Loucy (cell line): ENCODE results near the gene IQSEC1.

Source experiments
- H2AFZ ChIP-seq: fragments of 200-600 bp; sonication (generic); 2 replicates; pipeline ENCODE4 v1.6.0; 2016; ENCODE audit warnings: antibody characterized with exemption, mild to moderate bottlenecking, low read length, moderate library complexity
- H3F3A ChIP-seq: fragments of 200-600 bp; 2 replicates; pipeline ENCODE4 v1.6.0; 2016; ENCODE audit warnings: antibody characterized with exemption, low read depth, mild to moderate bottlenecking
- H3K27me3 ChIP-seq: fragments of 200-600 bp; sonication (generic); 2 replicates; pipeline ENCODE4 v1.6.1; 2014; ENCODE audit warnings: low read length, mild to moderate bottlenecking; ENCODE audit not compliant: insufficient read depth, poor library complexity, severe bottlenecking
- H3K36me3 ChIP-seq: fragments of 200-600 bp; sonication (generic); 2 replicates; pipeline ENCODE4 v1.6.1; 2016; ENCODE audit warnings: low read length; ENCODE audit not compliant: insufficient read depth
- H3K4me1 ChIP-seq: fragments of 200-600 bp; sonication (generic); 2 replicates; pipeline ENCODE4 v1.5.1; 2014; ENCODE audit warnings: low read length, mild to moderate bottlenecking; ENCODE audit not compliant: insufficient read depth, poor library complexity, severe bottlenecking
- H3K4me2 ChIP-seq: fragments of 200-600 bp; sonication (generic); 2 replicates; pipeline ENCODE4 v1.6.0; 2014; ENCODE audit warnings: antibody characterized with exemption, low read length, low read depth, mild to moderate bottlenecking; ENCODE audit not compliant: poor library complexity, severe bottlenecking
- H3K4me3 ChIP-seq: fragments of 200-600 bp; sonication (generic); 2 replicates; pipeline ENCODE4 v1.5.1; 2014; ENCODE audit warnings: low read length, mild to moderate bottlenecking, mixed read lengths; ENCODE audit not compliant: poor library complexity, severe bottlenecking
- H3K79me2 ChIP-seq: fragments of 200-600 bp; sonication (generic); 2 replicates; pipeline ENCODE4 v1.6.1; 2014; ENCODE audit warnings: low read length; ENCODE audit not compliant: insufficient read depth
- H3K9ac ChIP-seq: fragments of 200-600 bp; sonication (generic); 2 replicates; pipeline ENCODE4 v1.6.0; 2014; ENCODE audit warnings: mild to moderate bottlenecking, low read depth, low read length, moderate library complexity; ENCODE audit not compliant: poor library complexity, severe bottlenecking
- H3K9me2 ChIP-seq: fragments of 200-600 bp; sonication (generic); replicated peaks from 2 replicates; pipeline ENCODE4 v1.6.1; 2016; ENCODE audit warnings: low read depth, low read length, mixed read lengths
- H3K9me3 ChIP-seq: fragments of 200-600 bp; sonication (generic); 2 replicates; pipeline ENCODE4 v1.6.1; 2014; ENCODE audit warnings: mild to moderate bottlenecking, antibody characterized with exemption, low read length, low read depth; ENCODE audit not compliant: insufficient read depth
- H4K20me1 ChIP-seq: fragments of 200-600 bp; sonication (generic); 2 replicates; pipeline ENCODE4 v1.6.0; 2014; ENCODE audit warnings: antibody characterized with exemption, low read length, mild to moderate bottlenecking; ENCODE audit not compliant: insufficient read depth, poor library complexity, severe bottlenecking
- EZH2phosphoT487 ChIP-seq: fragments of 200-600 bp; IDR thresholded peaks from 2 replicates; pipeline ENCODE4 v1.6.1; 2018; ENCODE audit warnings: antibody characterized with exemption, mild to moderate bottlenecking, moderate library complexity, borderline replicate concordance
- TF ChIP-seq, protein P1 (sequence below): fragments of 200-600 bp; sonication (generic); conservative IDR thresholded peaks from 2 replicates; pipeline ENCODE4 v1.5.1; 2014; ENCODE audit warnings: mild to moderate bottlenecking, antibody characterized with exemption, low read length

The IQSEC1 gene

DNA sequence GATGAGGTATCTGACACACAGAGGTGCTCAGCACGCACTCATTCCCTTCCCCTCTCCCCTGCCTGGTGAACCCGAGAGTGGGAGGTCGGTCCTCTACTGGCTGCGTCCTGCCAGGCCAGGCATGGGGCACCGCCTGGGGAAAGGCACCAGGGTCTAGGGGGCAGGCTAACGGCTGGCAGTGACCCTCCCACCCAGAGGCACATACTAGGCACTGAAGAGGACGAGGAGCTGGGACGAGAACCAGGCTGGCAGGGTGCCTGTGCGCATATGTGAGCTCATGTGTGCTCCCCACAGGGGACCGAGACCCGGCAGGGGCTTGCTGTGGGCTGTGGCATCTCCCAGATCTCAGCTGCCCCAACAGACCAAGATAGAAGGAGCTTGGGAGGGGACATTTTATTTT is 86.7 kb downstream of the IQSEC1 start:
- peaks cover 3% of the 10 kb centered on the region for H4K20me1 ChIP-seq
- H3K79me2 ChIP-seq = peaks cover 69% of the 10 kb centered on the region; the same call in 1 of the 2 replicates
- peaks cover 8% of the 10 kb centered on the region for H3F3A ChIP-seq
- H3K4me2 ChIP-seq = no peak overlapping the region
- H3K9me3 ChIP-seq = no peaks in the 10 kb centered on the region
- TF ChIP-seq, protein P1, sequence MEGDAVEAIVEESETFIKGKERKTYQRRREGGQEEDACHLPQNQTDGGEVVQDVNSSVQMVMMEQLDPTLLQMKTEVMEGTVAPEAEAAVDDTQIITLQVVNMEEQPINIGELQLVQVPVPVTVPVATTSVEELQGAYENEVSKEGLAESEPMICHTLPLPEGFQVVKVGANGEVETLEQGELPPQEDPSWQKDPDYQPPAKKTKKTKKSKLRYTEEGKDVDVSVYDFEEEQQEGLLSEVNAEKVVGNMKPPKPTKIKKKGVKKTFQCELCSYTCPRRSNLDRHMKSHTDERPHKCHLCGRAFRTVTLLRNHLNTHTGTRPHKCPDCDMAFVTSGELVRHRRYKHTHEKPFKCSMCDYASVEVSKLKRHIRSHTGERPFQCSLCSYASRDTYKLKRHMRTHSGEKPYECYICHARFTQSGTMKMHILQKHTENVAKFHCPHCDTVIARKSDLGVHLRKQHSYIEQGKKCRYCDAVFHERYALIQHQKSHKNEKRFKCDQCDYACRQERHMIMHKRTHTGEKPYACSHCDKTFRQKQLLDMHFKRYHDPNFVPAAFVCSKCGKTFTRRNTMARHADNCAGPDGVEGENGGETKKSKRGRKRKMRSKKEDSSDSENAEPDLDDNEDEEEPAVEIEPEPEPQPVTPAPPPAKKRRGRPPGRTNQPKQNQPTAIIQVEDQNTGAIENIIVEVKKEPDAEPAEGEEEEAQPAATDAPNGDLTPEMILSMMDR = no peak
- no peak for TF ChIP-seq EZH2phosphoT487
- H2AFZ ChIP-seq = no peak overlapping the region
- H3K9me2 ChIP-seq = no peaks in the 10 kb centered on the region
- no peak overlapping the region for H3K4me3 ChIP-seq
- no peaks in the 10 kb centered on the region for H3K36me3 ChIP-seq
- no peaks in the 10 kb centered on the region for H3K27me3 ChIP-seq
- H3K4me1 ChIP-seq = peaks cover 29% of the 10 kb centered on the region
- no peak overlapping the region for H3K9ac ChIP-seq

DNA sequence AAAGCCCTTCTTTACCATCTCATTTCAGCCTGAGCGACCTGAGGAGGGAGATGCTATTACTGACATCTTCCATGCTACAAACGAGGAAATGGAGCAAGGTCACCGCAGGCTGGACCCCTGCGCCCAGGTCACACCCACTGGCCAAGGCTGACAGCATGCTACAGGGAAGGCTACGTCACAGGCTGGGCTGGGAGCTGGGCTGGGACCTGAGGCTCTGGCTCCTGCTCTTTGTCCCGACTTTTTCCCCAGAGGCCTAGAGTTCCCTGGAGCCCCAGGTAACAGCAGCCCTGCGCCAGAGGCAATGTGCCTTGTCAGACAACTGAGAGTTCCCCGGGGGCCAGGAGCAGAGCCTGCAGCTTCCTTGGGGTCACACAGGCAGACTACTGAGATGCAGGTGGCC is 87.2 kb downstream of the IQSEC1 start:
- H3K9ac ChIP-seq = no peak overlapping the region
- peaks cover 68% of the 10 kb centered on the region; the same call in 1 of the 2 replicates for H3K79me2 ChIP-seq
- H3K27me3 ChIP-seq = no peaks in the 10 kb centered on the region
- H3K36me3 ChIP-seq = no peaks in the 10 kb centered on the region
- no peak overlapping the region for H2AFZ ChIP-seq
- H3K9me2 ChIP-seq = no peaks in the 10 kb centered on the region
- TF ChIP-seq EZH2phosphoT487 = no peak
- no peak overlapping the region for H3K4me3 ChIP-seq
- H3K4me2 ChIP-seq = no peak overlapping the region
- peaks cover 34% of the 10 kb centered on the region for H3K4me1 ChIP-seq
- H3F3A ChIP-seq = peaks cover 8% of the 10 kb centered on the region
- no peaks in the 10 kb centered on the region for H3K9me3 ChIP-seq
- H4K20me1 ChIP-seq = no peaks in the 10 kb centered on the region

DNA sequence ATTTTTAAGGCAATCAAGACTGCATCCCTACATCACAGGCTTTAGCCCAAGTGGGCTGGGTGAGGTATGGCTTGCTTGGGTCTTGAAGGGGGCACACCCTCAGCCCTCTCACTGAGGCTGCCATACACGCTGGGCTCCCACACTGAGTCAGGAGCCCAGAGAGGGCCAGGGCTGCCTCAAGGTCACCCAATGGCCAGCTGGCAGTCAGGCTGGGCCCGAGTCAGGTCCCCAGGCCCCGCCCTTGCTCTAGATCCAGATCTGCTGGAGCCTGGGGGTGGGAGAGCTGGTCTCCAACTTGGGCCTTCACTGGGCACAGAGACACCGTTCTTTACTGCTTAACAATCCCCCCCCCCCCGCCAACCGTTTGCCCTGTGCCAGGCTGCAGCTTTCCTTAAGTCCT is 88.1 kb downstream of the IQSEC1 start:
- TF ChIP-seq, protein P1 = no peak
- TF ChIP-seq EZH2phosphoT487 = no peak
- H3K36me3 ChIP-seq = no peaks in the 10 kb centered on the region
- no peaks in the 10 kb centered on the region for H3K9me3 ChIP-seq
- H3F3A ChIP-seq = peaks cover 8% of the 10 kb centered on the region
- H3K9ac ChIP-seq = no peak overlapping the region
- peaks cover 68% of the 10 kb centered on the region for H3K79me2 ChIP-seq
- no peaks in the 10 kb centered on the region for H3K27me3 ChIP-seq
- H4K20me1 ChIP-seq = no peaks in the 10 kb centered on the region
- no peak overlapping the region for H2AFZ ChIP-seq
- peaks cover 43% of the 10 kb centered on the region for H3K4me1 ChIP-seq
- H3K4me2 ChIP-seq = no peak overlapping the region
- H3K9me2 ChIP-seq = no peaks in the 10 kb centered on the region
- H3K4me3 ChIP-seq = no peak overlapping the region

DNA sequence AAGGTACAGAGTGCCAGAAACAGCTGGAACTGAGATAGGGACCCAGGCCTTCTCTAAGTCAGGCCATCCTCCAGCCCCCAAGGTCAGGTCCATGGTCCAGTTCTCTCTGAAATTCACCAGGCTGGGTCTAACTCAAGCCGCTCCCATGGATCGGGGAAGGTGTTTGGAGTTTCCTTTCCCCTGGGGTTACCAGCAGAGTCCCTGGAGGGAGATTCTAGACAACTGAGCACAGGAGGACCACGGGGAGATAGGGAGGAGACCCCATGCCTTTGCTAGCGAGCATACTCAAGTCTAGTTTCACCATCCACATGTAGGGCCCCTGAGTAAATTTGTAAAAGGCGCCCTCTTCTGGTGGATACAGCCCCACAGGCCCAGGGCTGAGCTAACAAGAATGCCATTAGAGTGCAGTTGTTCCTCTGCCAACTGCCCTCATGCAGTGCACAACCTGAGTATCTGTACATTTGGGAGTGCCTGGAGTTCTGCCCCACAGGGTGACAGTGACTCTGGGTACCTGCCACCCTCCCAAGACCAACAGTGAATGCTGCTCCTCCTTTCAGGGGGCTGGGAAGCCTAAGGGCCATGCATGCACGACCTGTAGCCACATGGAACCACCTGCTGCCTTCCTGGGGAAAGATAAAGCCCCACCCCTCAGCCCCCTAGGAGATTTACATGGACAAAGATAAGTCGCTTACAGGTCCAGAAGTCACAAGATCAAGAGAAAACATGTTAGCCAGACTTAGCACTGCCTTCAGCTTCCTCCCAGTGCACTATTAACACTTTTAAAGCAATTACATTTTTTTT is 89.0 kb downstream of the IQSEC1 start:
- H3K9me3 ChIP-seq = no peaks in the 10 kb centered on the region
- H2AFZ ChIP-seq = no peak overlapping the region
- peak overlapping the region; percentile 62 for H3K9ac ChIP-seq
- peaks cover 69% of the 10 kb centered on the region for H3K79me2 ChIP-seq
- H3K4me2 ChIP-seq = peak overlapping the region; percentile 80
- peak overlapping the region; percentile 62 for H3K4me3 ChIP-seq
- H4K20me1 ChIP-seq = no peaks in the 10 kb centered on the region
- no peaks in the 10 kb centered on the region; the same call in 1 of the 2 replicates for H3K36me3 ChIP-seq
- H3K4me1 ChIP-seq = peaks cover 52% of the 10 kb centered on the region
- no peak for TF ChIP-seq EZH2phosphoT487
- TF ChIP-seq, protein P1 = peak; percentile 92
- H3K27me3 ChIP-seq = no peaks in the 10 kb centered on the region
- H3K9me2 ChIP-seq = no peaks in the 10 kb centered on the region
- H3F3A ChIP-seq = peaks cover 8% of the 10 kb centered on the region
